Activated T-cell treated with anti-CD3 and anti-CD28 coated beads for 48 hours (primary cell): Measurements from ENCODE around the gene KLC4.
A peak's percentile ranks its signal among the peaks of the same experiment; 100 is the strongest.

ENCODE experiments used
- DNase-seq: peaks from one replicate; pipeline ENCODE4 v3.0.0-alpha.2; 2020; ENCODE audit warnings: low read depth

The KLC4 gene

GRCh38 chr6:43059168-43060033 lies at the start of gene KLC4, which contains the start of gene MRPL2:
Gene KLC4, plus strand, starts transcription at chr6:43059631. Its CDS starts 1,705 bp downstream, at chr6:43061336.
Gene MRPL2, minus strand, starts transcription at chr6:43059434. Its CDS starts 53 bp downstream, at chr6:43059381.
- peak; percentile 94 for DNase-seq

DNA sequence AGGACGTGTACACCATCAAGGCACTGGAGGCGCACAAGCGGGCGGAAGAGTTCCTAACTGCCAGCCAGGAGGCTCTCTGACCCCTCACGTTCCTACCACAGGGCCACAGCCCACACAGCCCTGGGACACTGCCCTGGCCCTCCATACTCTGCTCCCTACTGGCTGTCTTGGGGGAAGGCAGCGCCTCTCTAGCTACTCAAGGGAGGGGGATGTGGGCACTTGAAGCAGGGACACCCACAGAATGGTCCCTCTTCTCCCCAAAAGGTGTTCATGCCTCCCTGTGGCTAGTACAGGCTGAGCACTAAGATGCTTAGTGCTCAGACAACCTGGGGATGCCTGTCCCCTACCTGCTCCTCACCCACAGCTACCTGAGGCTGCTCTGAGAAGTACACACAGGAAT lies 48.2 kb upstream of the KLC4 start:
- DNase-seq, result no peak

GRCh38 chr6:43012364-43012763 lies 47.1 kb upstream of the KLC4 start:
- DNase-seq, result no peak

- no peak for DNase-seq
Observed at GRCh38 chr6:43013097-43013842, 46.2 kb upstream of the KLC4 start.

DNA sequence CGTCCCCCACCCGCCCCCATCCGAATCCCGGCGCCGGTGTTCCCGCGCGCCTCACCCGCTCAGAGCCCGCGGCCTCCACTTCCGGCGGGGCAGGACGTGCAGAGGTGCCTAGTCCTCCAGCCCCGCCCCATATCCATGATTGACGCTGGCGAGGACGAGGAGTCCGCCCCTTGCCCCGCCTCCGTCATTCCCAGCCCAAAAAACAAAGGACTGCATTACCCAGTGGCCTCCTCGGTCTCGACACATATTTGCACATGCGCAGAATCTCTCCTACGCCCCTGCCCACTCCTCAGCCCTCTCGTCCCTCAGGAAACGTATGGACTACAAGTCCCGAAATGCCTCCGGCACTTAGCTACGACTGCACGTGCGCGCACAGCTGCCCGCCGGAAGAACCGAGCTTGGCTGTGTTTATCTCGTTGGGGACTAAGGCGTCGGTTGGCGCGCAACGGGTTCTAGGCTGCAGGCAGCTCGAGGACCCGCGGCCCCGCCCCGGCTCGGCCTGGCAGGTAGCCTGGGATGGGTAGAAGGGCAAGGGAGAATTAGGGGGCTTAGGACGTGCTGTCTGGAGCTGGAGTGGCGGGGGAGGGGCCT lies 45.5 kb upstream of the KLC4 start, which contains the start of the genes KLHDC3 and MEA1:
Gene KLHDC3 (plus strand): TSS at position 407 of the 591 bp plus-strand sequence. CDS start 2,944 bp downstream, outside the sequence.
Gene MEA1 (minus strand): TSS at position 104 of the 591 bp plus-strand sequence. CDS start 133 bp downstream, outside the sequence.
- DNase-seq, result peak; percentile 98

DNA sequence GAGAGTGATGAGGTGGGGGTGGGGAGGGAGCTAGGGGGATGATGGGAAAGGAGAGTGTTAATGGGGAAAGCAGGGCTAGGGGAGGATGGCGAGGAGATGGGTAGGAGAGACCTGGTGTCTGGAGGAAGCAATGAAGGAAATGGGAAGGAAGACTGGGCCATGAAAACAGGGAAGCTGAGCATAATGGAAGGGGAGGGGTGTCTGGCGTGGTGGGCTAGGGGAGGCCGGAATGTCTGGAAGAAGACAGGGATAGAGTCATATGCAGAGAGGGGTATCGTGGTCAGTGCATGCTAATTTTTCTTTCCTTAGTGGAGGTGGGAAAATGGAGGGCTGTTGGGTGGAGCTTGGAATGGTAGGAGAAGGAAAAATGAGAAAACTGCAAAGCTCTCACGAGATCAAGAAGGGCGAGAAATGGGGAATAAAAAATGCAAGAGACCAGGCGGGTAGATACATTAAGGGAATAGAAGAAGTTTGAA lies 45.0 kb upstream of the KLC4 start:
- DNase-seq, result no peak

DNA sequence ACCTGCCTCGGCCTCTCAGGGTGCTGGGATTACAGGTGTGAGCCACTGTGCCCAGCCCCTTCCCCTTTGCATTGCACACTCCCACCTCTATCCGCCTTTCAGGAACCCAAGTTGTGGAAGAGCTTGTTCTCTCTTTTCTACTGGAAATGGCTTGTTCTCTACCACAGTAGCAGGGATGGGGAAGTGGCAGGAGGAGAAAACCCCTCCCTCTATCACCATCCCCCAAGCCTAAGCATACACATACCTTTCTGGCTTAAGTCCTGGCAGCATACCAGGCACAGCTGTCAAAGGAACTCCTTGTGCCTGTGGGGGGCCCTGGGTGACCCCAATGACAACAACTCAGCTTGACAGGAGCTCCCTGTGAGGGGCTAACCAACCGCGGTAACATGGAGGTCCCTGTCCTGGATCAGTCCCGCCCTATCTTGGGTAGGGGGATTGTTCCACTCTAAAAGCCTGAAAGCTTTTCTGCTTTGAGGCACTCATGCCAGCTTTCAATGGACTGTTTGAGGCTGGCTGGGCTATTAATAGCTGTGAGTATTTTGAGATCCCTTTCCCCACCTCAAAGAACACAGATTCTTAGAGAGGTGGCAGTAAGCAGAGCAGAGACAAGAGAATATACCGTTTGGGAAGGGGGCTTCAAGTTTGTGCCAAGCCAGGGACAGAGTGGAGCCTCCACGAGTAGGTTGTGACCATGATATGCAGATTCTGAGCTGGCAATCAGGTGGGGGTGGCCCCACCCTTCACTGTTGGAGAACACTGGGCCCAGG lies 43.1 kb upstream of the KLC4 start:
- no peak for DNase-seq

DNA sequence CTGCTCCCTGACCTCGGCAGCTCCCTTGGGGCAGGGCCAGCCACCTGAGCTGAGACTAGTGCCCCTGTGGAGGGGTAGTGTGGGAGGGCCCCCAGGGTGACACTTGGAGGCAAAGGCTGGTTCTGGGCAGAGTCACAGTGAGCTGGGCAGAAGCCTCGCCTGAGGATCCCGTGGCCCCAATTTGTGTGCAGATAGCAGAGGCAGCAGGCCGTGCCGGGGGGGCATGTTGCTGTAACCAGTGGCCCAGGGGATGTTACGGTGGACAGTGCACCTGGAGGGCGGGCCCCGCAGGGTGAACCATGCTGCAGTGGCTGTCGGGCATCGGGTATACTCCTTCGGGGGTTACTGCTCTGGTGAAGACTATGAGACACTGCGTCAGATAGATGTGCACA lies 42.5 kb upstream of the KLC4 start:
- DNase-seq, result no peak

DNA sequence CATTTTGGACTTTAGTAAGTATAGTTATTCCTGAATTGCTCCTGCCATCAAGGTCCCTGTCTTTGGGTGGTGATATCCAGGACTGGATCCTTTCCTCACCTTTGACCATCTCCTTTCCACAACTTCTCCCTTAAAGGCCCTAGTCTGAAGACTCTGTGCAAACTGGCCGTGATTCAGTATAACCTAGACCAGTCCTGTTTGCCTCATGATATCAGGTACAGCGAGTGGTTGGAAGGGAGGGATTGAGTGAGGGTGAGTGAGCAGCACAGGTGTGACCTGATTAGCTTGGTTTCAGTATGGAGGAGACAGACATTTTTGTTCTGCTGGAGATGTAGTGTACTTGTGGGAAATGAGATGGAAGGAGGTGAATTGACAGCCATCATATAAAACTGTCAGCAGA lies 40.3 kb upstream of the KLC4 start:
- no peak for DNase-seq

- DNase-seq, result no peak
Observed at GRCh38 chr6:43020052-43020705, 39.3 kb upstream of the KLC4 start.

- DNase-seq, result no peak
Observed at GRCh38 chr6:43020847-43021246, 38.6 kb upstream of the KLC4 start.

DNA sequence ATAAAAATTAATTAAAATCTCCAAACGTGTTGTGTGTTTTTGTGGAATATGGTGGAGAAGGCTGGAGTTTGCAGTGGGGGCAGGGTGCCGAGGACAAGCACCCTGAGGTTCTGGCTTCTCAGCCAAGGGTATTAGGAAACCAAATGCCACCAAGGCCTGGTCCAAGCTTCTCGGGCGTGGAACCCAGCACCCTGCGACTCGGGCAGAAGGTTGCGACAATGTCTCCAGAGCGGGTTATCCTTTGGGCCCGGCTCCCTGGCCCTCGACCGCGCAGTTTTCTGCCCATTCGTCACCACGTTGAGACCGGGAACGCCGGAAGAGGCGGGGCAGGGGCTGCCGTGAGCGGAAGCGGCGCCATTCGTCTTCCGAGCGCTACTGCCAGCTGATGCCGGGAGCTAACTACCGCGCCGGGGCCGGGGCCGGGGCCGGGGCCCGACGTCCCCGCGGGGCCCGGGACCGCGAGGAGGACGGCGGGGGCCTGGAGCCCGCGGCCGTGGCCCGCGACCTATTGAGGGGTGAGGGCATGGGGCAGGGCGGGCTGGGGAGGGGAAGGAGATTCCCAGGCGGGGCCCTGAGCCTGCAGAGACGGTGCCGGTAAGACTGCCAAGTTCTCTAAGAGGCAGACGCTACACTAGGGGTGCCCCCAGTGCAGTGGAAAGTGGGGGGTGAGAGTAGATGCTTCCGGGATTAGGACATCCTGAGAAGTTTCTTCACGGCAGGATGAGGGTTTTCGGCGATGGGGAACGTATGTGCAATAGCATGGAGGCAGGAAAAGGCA lies 38.0 kb upstream of the KLC4 start, which contains the start of gene RRP36:
Gene RRP36 (plus strand): TSS at position 354 of the 778 bp plus-strand sequence. CDS start 32 bp downstream, at position 386.
- DNase-seq, result peak; percentile 73

- no peak for DNase-seq
Observed at GRCh38 chr6:43024436-43024835, 35.0 kb upstream of the KLC4 start.

GRCh38 chr6:43026365-43026764 lies 33.1 kb upstream of the KLC4 start:
- no peak for DNase-seq

DNA sequence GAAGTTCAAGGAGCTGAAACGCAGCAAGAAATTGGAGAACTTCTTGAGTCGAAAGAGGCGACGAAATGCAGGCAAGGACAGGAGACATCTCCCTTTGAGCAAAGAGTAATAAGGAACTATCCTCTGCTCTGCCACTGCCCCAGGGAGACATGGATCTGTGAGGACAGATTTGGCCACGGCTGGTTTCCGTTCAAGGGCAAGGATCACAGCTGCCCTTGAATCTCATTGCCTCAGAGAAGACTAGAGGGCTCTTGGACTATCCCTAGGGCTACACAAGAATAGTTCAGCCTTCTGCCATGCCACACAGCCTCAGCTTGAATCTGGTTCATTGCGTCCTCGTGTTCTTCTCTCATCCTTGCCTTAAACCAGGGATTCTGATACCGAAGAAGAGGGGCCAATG lies 30.3 kb upstream of the KLC4 start:
- DNase-seq, result no peak

GRCh38 chr6:43032326-43032725 lies 27.1 kb upstream of the KLC4 start:
- DNase-seq, result no peak

GRCh38 chr6:43033496-43034189 lies 25.8 kb upstream of the KLC4 start:
- DNase-seq, result no peak

- no peak for DNase-seq
Observed at GRCh38 chr6:43034190-43034525, 25.3 kb upstream of the KLC4 start.

GRCh38 chr6:43035495-43036194 lies 23.8 kb upstream of the KLC4 start:
- no peak for DNase-seq
